Measurements from ENCODE around the gene CFAP74. TPM values are rescaled to one million over a fixed set of nuclear protein-coding genes. Genes with fewer than 3 reads are reported as not detected.

Gene CFAP74
- total RNA-seq, 1 experiment from 2014 or later: not detected

- Histone ChIP-seq H3K4me2 (ENCODE audit: low read length) (peak overlapping the region; percentile 30; the same call in 1 of the 2 replicates), H3K9me2 (replicated peaks; ENCODE audit: low read length) (no peaks in the 10 kb centered on the region), H4K20me1 (ENCODE audit: low read length) (no peaks in the 10 kb centered on the region), H2AFZ (ENCODE audit: low read length) (no peak overlapping the region), H3K9me3 (ENCODE audit: low read length) (no peaks in the 10 kb centered on the region), H3K4me3 (ENCODE audit: low read length) (no peak overlapping the region), H3K27ac (ENCODE audit: low read length) (no peak overlapping the region), H3K79me2 (ENCODE audit: low read length) (no peaks in the 10 kb centered on the region), H3K36me3 (ENCODE audit: low read depth, low read length) (no peaks in the 10 kb centered on the region), H3K27me3 (ENCODE audit: low read length) (peaks cover 19% of the 10 kb centered on the region), H3K9ac (ENCODE audit: low read length) (no peak overlapping the region), H3K4me1 (ENCODE audit: insufficient read depth, low read length) (peaks cover 5% of the 10 kb centered on the region; the same call in 1 of the 2 replicates), H3F3A (ENCODE audit: low read length, unreplicated experiment) (no peaks in the 10 kb centered on the region)
- TF ChIP-seq EZH2phosphoT487 (IDR thresholded peaks at IDR 0.05; ENCODE audit: borderline replicate concordance, low read length) (no peak), EZH2 (IDR thresholded peaks at IDR 0.05; ENCODE audit: low read length, unreplicated experiment) (no peak), CTCF (conservative IDR thresholded peaks at IDR 0.05; ENCODE audit: low read depth, low read length) (no peak)
- POLR2A ChIA-PET (ENCODE audit: unreplicated experiment): no interaction called here
- DNase-seq: peak; percentile 48
- CTCF ChIA-PET: no interaction called here
- intact Hi-C loops (cut with micrococcal nuclease): no loop called here
- no TSS peak for BruUV-seq (replicated peaks)
- ATAC-seq: peak; percentile 95
These were observed 34.6 kb downstream of the CFAP74 start for GRCh38 chr1:1968767-1969504.

- H3K27ac ChIP-seq (ENCODE audit: low read length): no peak overlapping the region
- DNase-seq: no peak
- H3K9me3 ChIP-seq (ENCODE audit: low read length): no peaks in the 10 kb centered on the region
- H3K4me1 ChIP-seq (ENCODE audit: insufficient read depth, low read length): peaks cover 5% of the 10 kb centered on the region; the same call in 1 of the 2 replicates
- intact Hi-C loops (cut with micrococcal nuclease): no loop called here
- H3K79me2 ChIP-seq (ENCODE audit: low read length): no peaks in the 10 kb centered on the region
- H3K27me3 ChIP-seq (ENCODE audit: low read length): peaks cover 19% of the 10 kb centered on the region
- H3K9me2 ChIP-seq (replicated peaks; ENCODE audit: low read length): no peaks in the 10 kb centered on the region
- ChIA-PET CTCF (interaction anchor here (0.5 kb wide), 1 partner anchor 92 kb away, joined by 3 read pairs; no protein-coding TSS in a partner anchor), POLR2A (ENCODE audit: unreplicated experiment) (no interaction called here)
- no peaks in the 10 kb centered on the region for H3F3A ChIP-seq (ENCODE audit: low read length, unreplicated experiment)
- no peak overlapping the region for H3K4me2 ChIP-seq (ENCODE audit: low read length)
- TF ChIP-seq CTCF (conservative IDR thresholded peaks at IDR 0.05; ENCODE audit: low read depth, low read length) (no peak), EZH2 (IDR thresholded peaks at IDR 0.05; ENCODE audit: low read length, unreplicated experiment) (no peak), EZH2phosphoT487 (IDR thresholded peaks at IDR 0.05; ENCODE audit: borderline replicate concordance, low read length) (no peak)
- H4K20me1 ChIP-seq (ENCODE audit: low read length): no peaks in the 10 kb centered on the region
- no peak overlapping the region for H3K9ac ChIP-seq (ENCODE audit: low read length)
- ATAC-seq: no peak
- H2AFZ ChIP-seq (ENCODE audit: low read length): no peak overlapping the region
- no TSS peak for BruUV-seq (replicated peaks)
- H3K4me3 ChIP-seq (ENCODE audit: low read length): no peak overlapping the region
- H3K36me3 ChIP-seq (ENCODE audit: low read depth, low read length): no peaks in the 10 kb centered on the region
These were observed 35.7 kb downstream of the CFAP74 start for GRCh38 chr1:1967879-1968278.

- ChIA-PET CTCF (no interaction called here), POLR2A (ENCODE audit: unreplicated experiment) (no interaction called here)
- no peak for ATAC-seq
- Histone ChIP-seq H3F3A (ENCODE audit: low read length, unreplicated experiment) (no peaks in the 10 kb centered on the region), H3K9me2 (replicated peaks; ENCODE audit: low read length) (no peaks in the 10 kb centered on the region), H3K36me3 (ENCODE audit: low read depth, low read length) (no peaks in the 10 kb centered on the region), H3K4me1 (ENCODE audit: insufficient read depth, low read length) (peaks cover 5% of the 10 kb centered on the region; the same call in 1 of the 2 replicates), H3K4me3 (ENCODE audit: low read length) (no peak overlapping the region), H3K9ac (ENCODE audit: low read length) (no peak overlapping the region), H4K20me1 (ENCODE audit: low read length) (no peaks in the 10 kb centered on the region), H2AFZ (ENCODE audit: low read length) (no peak overlapping the region), H3K79me2 (ENCODE audit: low read length) (no peaks in the 10 kb centered on the region), H3K27me3 (ENCODE audit: low read length) (peaks cover 19% of the 10 kb centered on the region), H3K9me3 (ENCODE audit: low read length) (no peaks in the 10 kb centered on the region), H3K27ac (ENCODE audit: low read length) (no peak overlapping the region), H3K4me2 (ENCODE audit: low read length) (no peak overlapping the region)
- TF ChIP-seq EZH2phosphoT487 (IDR thresholded peaks at IDR 0.05; ENCODE audit: borderline replicate concordance, low read length) (no peak), EZH2 (IDR thresholded peaks at IDR 0.05; ENCODE audit: low read length, unreplicated experiment) (no peak), CTCF (conservative IDR thresholded peaks at IDR 0.05; ENCODE audit: low read depth, low read length) (no peak)
- intact Hi-C loops (cut with micrococcal nuclease): no loop called here
- DNase-seq: no peak
- no TSS peak for BruUV-seq (replicated peaks)
These were observed 36.4 kb downstream of the CFAP74 start for GRCh38 chr1:1967151-1967550.

Data from PC-3 (cell line).